Neural cell (in vitro differentiated cells): ENCODE data around the gene PTDSS2.

Source experiments
- CTCF ChIP-seq: fragments of 450-650 bp; IDR thresholded peaks from 2 replicates; pipeline ENCODE4 v1.5.1; 2014; ENCODE audit warnings: antibody characterized with exemption, mild to moderate bottlenecking, moderate library complexity; ENCODE audit not compliant: poor library complexity, severe bottlenecking
- POLR2AphosphoS5 ChIP-seq: IDR thresholded peaks from 2 replicates; pipeline ENCODE4 v1.6.1; 2012

- TF ChIP-seq CTCF, result no peak
- TF ChIP-seq POLR2AphosphoS5, result no peak
Observed at GRCh38 chr11:508956-509355, 58.9 kb downstream of the PTDSS2 start.
